ENCODE results near the gene AMBRA1. TPM values are rescaled to one million over a fixed set of nuclear protein-coding genes. Genes with fewer than 3 reads are reported as not detected.

Gene AMBRA1
- total RNA-seq, 1 donor from 2014 or later, result 36.9 TPM

DNA sequence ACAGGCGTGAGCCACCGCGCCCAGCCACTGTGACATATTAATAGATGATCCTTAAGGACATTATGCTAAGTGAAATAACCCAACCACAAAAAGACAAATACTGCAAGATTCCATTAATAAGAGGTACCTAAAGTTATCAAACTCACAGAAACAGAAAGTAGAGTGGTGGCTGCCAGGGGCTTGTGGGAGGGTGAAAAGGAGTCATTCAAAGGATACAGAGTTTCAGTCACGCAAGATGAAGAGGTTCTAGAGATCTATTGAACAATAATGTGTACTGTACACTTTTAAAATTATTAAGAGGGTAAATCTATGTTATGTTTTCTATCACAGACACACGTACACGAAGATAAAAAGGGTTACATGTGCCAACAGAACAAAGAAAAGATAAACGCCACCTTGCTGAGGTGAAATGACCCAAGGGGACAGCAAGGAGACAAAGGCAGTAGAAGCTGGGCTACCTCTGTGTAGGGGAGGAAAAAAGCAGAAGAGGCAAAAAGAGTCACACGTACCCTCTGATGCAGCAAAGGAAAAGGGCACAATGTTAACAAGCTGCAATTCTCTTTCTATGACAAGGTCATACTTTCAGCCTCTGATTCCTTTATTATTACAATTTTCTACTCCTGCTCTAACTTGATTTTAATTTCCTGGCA, 65.3 kb downstream of the AMBRA1 start:
- Mint-ChIP-seq H3K36me3 (ENCODE audit: low read depth, unreplicated experiment) (no peaks in the 10 kb centered on the region), H3K4me1 (ENCODE audit: unreplicated experiment) (no peaks in the 10 kb centered on the region), H3K4me3 (ENCODE audit: unreplicated experiment) (no peak overlapping the region), H3K9me3 (ENCODE audit: unreplicated experiment) (no peaks in the 10 kb centered on the region), H3K27ac (ENCODE audit: unreplicated experiment) (no peak overlapping the region), H3K27me3 (ENCODE audit: unreplicated experiment) (peaks cover 2% of the 10 kb centered on the region)
- TF ChIP-seq, protein P1, sequence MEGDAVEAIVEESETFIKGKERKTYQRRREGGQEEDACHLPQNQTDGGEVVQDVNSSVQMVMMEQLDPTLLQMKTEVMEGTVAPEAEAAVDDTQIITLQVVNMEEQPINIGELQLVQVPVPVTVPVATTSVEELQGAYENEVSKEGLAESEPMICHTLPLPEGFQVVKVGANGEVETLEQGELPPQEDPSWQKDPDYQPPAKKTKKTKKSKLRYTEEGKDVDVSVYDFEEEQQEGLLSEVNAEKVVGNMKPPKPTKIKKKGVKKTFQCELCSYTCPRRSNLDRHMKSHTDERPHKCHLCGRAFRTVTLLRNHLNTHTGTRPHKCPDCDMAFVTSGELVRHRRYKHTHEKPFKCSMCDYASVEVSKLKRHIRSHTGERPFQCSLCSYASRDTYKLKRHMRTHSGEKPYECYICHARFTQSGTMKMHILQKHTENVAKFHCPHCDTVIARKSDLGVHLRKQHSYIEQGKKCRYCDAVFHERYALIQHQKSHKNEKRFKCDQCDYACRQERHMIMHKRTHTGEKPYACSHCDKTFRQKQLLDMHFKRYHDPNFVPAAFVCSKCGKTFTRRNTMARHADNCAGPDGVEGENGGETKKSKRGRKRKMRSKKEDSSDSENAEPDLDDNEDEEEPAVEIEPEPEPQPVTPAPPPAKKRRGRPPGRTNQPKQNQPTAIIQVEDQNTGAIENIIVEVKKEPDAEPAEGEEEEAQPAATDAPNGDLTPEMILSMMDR (IDR thresholded peaks at IDR 0.05; ENCODE audit: unreplicated experiment), result no peak
- DNase-seq (ENCODE audit: low spot score), result no peak

DNA sequence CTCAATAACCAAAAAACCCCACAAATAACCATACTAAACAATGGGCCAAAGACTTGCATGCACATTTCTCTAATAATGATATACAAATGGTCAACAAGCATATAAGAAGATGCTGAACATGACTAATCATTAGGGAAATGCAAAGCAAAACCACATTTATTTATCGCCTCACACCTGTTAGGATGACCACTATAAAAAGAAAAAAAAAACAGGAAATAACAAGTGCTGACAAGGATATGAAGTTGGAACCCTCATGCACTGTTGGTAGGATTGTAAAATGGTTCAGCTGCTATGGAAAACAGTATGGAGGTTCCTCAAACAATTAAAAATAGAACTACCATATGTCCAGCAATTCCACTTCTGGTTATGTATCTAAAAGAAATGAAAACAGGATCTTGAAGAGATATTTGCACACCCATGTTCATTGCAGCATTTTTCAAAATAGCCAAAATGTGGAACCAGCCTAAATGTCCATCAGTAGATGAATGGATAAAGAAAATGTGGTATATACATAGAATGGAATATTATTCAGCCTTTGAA, 66.2 kb downstream of the AMBRA1 start:
- peaks cover 2% of the 10 kb centered on the region for H3K27me3 Mint-ChIP-seq (ENCODE audit: unreplicated experiment)

GRCh38 chr11:46526216-46527215, 67.3 kb downstream of the AMBRA1 start:
- no peak for DNase-seq (ENCODE audit: low spot score)
- Mint-ChIP-seq H3K4me3 (ENCODE audit: unreplicated experiment) (no peak overlapping the region), H3K27ac (ENCODE audit: unreplicated experiment) (no peak overlapping the region), H3K36me3 (ENCODE audit: low read depth, unreplicated experiment) (no peaks in the 10 kb centered on the region), H3K27me3 (ENCODE audit: unreplicated experiment) (peaks cover 2% of the 10 kb centered on the region), H3K4me1 (ENCODE audit: unreplicated experiment) (no peaks in the 10 kb centered on the region), H3K9me3 (ENCODE audit: unreplicated experiment) (no peaks in the 10 kb centered on the region)
- TF ChIP-seq, protein P1 (IDR thresholded peaks at IDR 0.05; ENCODE audit: unreplicated experiment), result no peak

More for the DNA sequence above, 66.2 kb downstream of the AMBRA1 start:
- no peaks in the 10 kb centered on the region for H3K9me3 Mint-ChIP-seq (ENCODE audit: unreplicated experiment)
- H3K36me3 Mint-ChIP-seq (ENCODE audit: low read depth, unreplicated experiment), result no peaks in the 10 kb centered on the region
- H3K27ac Mint-ChIP-seq (ENCODE audit: unreplicated experiment), result no peak overlapping the region
- H3K4me3 Mint-ChIP-seq (ENCODE audit: unreplicated experiment), result no peak overlapping the region
- H3K4me1 Mint-ChIP-seq (ENCODE audit: unreplicated experiment), result no peaks in the 10 kb centered on the region
- TF ChIP-seq, protein P1 (IDR thresholded peaks at IDR 0.05; ENCODE audit: unreplicated experiment), result no peak
- DNase-seq (ENCODE audit: low spot score), result no peak

GRCh38 chr11:46524201-46524770, 69.5 kb downstream of the AMBRA1 start:
- TF ChIP-seq, protein P1 (IDR thresholded peaks at IDR 0.05; ENCODE audit: unreplicated experiment), result no peak
- no peaks in the 10 kb centered on the region for H3K36me3 Mint-ChIP-seq (ENCODE audit: low read depth, unreplicated experiment)
- H3K27ac Mint-ChIP-seq (ENCODE audit: unreplicated experiment), result no peak overlapping the region
- DNase-seq (ENCODE audit: low spot score), result no peak
- no peaks in the 10 kb centered on the region for H3K27me3 Mint-ChIP-seq (ENCODE audit: unreplicated experiment)
- H3K4me3 Mint-ChIP-seq (ENCODE audit: unreplicated experiment), result no peak overlapping the region
- peaks cover 3% of the 10 kb centered on the region for H3K4me1 Mint-ChIP-seq (ENCODE audit: unreplicated experiment)
- no peaks in the 10 kb centered on the region for H3K9me3 Mint-ChIP-seq (ENCODE audit: unreplicated experiment)
